ENCODE data around the gene DCP1A. TPM values are rescaled to one million over a fixed set of nuclear protein-coding genes. Genes with fewer than 3 reads are reported as not detected.
A peak's percentile ranks its signal among the peaks of the same experiment; 100 is the strongest.
"Not testable (repeated sequence)": the region's sequence is repeated elsewhere in the genome, so short reads cannot be mapped to it uniquely, and the experiment has no call there.

The DCP1A gene
- total RNA-seq, 4 donors from 2014 or later: 20.7 to 37.4 (median 27.1) TPM

DNA sequence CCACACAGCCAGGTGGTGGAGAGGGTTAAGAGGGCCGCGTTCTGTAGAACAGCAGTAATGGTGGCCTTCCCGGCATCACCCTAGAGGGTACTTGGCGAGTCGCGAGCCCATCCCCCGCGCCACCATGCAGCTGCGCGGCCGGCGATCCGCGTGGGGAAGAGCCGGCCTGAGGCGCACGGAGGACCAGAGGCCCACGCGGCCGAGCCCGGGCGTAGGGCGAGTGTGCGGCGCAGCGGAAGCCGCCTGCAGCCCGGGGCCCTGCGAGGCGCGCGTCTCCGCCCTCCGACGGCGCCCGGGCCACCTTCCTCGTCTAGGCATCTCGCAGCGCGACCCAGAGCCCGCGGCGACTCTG is 91.9 kb downstream of the DCP1A start:
- WGBS, 2 donors (ENCODE audit: low coverage in 1 of 2): 0% methylated on average over 7 of the region's 44 CpGs; no CpG with 5 or more reads in 1 of the 2 donors

DNA sequence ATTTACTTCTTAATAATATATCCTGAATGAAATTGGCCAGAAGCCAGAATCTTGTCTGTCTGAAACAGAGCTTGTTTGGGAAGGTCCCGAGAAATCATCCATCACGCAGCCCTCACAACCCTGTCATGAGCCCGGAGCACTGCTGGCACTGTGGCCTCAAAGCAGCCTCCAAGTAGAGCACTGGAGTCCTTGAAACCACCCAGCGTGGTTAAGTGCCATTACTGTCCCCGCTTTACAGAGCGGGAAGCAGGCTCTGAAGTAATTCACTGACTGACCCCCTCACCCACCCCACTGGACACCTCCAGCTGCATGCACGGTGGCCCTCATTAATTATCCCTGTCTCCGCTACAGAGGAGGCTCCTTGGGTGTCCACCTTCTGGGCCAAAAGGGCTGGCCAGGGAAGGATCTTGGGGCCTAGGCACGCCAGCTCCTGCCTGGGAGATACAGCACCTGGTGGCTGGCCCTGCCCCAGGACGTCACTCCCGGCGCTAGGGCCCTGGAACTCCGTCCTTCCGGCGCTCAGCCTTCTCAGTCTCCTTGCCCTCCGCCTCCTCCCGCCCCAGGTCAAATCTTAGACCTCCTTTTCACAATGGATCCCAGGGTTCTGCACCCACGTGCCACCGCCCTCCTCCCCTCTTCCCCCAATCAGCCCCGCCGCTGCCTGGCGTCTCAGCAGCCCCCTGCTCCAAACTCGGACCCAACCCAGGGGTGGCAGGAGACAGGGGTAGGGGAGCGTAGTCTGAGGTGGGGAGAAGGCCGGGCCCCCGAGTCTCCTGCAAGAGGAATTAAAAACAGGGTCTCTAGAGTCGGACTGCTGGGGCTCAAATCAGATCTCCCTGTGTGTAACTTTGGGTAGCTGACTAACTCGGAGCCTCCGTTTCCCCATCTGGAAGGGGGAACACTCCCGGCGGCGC is 92.6 kb downstream of the DCP1A start:
- Histone ChIP-seq H3K4me1 (peaks cover 0 to 56% (median 33%) of the 10 kb centered on the region in 3 donors), H3K4me3 (peak overlapping the region; percentile 72 to 99), H3K27me3 (no peaks in the 10 kb centered on the region), H3K27ac (peak overlapping the region; percentile 51 to 95 (median 92)), H3K9me3 (no peaks in the 10 kb centered on the region), H3K36me3 (no peaks in the 10 kb centered on the region)
- TF ChIP-seq, protein P1, sequence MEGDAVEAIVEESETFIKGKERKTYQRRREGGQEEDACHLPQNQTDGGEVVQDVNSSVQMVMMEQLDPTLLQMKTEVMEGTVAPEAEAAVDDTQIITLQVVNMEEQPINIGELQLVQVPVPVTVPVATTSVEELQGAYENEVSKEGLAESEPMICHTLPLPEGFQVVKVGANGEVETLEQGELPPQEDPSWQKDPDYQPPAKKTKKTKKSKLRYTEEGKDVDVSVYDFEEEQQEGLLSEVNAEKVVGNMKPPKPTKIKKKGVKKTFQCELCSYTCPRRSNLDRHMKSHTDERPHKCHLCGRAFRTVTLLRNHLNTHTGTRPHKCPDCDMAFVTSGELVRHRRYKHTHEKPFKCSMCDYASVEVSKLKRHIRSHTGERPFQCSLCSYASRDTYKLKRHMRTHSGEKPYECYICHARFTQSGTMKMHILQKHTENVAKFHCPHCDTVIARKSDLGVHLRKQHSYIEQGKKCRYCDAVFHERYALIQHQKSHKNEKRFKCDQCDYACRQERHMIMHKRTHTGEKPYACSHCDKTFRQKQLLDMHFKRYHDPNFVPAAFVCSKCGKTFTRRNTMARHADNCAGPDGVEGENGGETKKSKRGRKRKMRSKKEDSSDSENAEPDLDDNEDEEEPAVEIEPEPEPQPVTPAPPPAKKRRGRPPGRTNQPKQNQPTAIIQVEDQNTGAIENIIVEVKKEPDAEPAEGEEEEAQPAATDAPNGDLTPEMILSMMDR (IDR thresholded peaks at IDR 0.05): no peak
- no peak for TF ChIP-seq EP300 (IDR thresholded peaks at IDR 0.05)
- TF ChIP-seq POLR2A (IDR thresholded peaks at IDR 0.05): no peak
- TF ChIP-seq POLR2AphosphoS5 (IDR thresholded peaks at IDR 0.05): no peak
- WGBS, 2 donors (ENCODE audit: low coverage in 1 of 2): no CpG with 5 or more reads among the region's 32 CpGs
- peak; percentile 52 for ATAC-seq

More for the DNA sequence above, 91.9 kb downstream of the DCP1A start:
- Histone ChIP-seq H3K4me1 (peaks cover 0 to 49% (median 29%) of the 10 kb centered on the region in 3 donors), H3K9me3 (no peaks in the 10 kb centered on the region), H3K36me3 (no peaks in the 10 kb centered on the region), H3K27me3 (no peaks in the 10 kb centered on the region), H3K27ac (peak overlapping the region; percentile 51 to 95 (median 92)), H3K4me3 (peak overlapping the region; percentile 72 to 99)
- peak; percentile 44 for ATAC-seq
- TF ChIP-seq EP300 (IDR thresholded peaks at IDR 0.05): no peak
- no peak for TF ChIP-seq POLR2AphosphoS5 (IDR thresholded peaks at IDR 0.05)

DNA sequence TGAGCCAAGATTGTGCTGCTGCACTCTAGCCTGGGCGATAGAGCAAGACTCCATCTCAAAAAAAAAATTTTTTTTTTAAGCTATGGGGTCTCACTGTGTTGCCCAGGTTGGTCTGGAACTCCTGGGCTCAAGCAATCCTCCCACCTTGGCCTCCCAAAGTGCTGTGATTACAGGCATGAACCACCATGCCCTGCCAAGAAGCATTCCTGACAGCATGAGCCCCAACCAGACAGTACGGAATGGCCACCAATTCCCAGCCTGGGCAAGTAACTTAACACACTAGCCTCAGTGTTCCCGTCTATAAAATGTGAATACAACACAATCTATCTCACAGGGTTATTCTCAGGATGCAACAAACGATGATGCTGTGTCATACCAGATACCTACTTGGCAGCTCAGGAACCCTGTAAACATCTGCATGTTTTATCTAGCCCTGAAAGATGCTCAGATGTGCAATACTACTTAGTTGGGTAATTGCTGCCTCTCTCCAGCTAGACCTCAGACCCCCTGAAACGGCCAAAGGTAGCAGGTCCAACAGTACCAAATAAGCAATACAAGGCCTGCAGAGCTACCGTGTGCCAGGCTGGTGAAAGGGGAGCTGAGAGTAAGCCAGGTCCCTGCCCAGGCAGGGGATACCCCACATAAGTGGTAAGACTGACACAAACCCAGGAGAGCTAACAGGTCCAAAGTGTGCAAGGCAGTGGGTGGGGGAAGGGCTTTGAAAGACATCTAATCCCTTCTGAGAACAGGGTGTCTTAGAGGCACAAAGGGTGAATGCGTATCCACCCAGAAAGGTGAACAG is 93.4 kb downstream of the DCP1A start:
- Histone ChIP-seq H3K4me3 (peak overlapping the region; percentile 72 to 99), H3K9me3 (no peaks in the 10 kb centered on the region), H3K4me1 (peaks cover 0 to 64% (median 33%) of the 10 kb centered on the region in 3 donors), H3K27ac (peak overlapping the region in 3 of 4 donors; percentile 91 to 95 (median 92)), H3K27me3 (no peaks in the 10 kb centered on the region), H3K36me3 (no peaks in the 10 kb centered on the region)
- 21 to 58% methylated on average over 2 to 6 of the region's 7 CpGs for WGBS, 2 donors (ENCODE audit: low coverage in 1 of 2)
- no peak for ATAC-seq
- TF ChIP-seq, protein P1 (IDR thresholded peaks at IDR 0.05): no peak
- TF ChIP-seq POLR2A (IDR thresholded peaks at IDR 0.05): no peak
- TF ChIP-seq POLR2AphosphoS5 (IDR thresholded peaks at IDR 0.05): no peak
- TF ChIP-seq EP300 (IDR thresholded peaks at IDR 0.05): no peak

DNA sequence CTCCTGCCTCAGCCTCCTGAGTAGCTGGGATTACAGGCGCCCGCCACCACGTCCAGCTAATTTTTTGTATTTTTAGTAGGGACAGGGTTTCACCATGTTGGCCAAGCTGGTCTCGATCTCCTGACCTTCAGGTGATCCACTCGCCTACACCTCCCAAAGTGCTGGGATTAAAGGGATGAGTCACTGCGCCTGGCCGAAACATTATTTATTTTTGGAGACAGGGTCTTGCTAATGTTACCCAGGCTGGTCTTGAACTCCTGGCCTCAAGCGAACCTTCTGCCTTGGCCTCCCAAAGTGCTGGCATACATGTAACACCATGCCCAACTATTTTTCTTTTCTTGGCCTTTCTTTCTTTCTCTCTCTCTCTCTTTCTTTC is 94.4 kb downstream of the DCP1A start:
- not testable (repeated sequence) for H3K27me3 ChIP-seq, H3K9me3 ChIP-seq, H3K36me3 ChIP-seq, ATAC-seq
- 64 to 78% methylated on average over 4 to 8 of the region's 8 CpGs for WGBS, 2 donors (ENCODE audit: low coverage in 1 of 2)
- H3K4me1 ChIP-seq: peaks cover 0 to 74% (median 33%) of the 10 kb centered on the region in 3 donors
- H3K27ac ChIP-seq: peak overlapping the region in 3 of 4 donors; percentile 32 to 92 (median 91)
- peak overlapping the region in 1 of 2 donors; percentile 99 for H3K4me3 ChIP-seq

DNA sequence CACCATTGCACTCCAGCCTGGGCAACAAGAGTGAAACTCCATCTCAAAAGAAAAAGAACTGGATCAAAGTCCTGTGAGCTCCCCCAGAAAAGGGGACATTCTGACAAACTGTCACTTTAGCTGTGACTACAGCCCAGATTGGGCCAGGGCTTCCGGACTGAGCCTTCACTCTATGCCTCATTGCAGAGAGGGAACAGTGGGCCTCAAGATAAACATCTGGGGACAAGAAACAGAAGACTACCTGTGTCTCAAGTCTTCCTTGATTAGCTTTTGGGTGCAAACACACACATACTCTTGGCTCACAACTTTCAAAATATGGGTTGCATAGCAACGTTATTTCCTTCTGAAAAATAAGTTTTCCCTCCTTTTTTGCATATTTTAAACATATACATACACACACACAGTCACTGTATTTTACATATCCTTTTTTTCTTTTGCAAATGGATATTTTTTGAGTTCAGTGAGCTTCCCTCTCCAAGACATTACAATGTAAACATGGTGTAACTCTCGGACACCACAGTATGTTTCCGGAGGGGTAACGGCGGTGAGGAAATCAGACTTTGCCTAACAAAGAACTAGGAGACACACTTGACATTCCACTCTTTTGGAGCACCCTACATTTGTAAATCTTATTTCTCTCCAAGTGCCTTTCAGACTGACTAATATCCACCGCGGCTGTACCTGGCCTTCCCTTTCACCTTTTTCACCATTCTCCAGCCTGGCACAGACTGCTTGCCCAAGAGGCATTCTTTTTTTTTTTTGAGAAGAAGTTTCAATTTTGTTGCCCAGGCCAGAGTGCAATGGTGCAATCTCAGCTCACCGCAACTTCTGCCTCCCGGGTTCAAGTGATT is 95.0 kb downstream of the DCP1A start:
- Histone ChIP-seq H3K4me3 (peak overlapping the region in 1 of 2 donors; percentile 99), H3K27ac (peak overlapping the region in 3 of 4 donors; percentile 32 to 92 (median 91)), H3K36me3 (no peaks in the 10 kb centered on the region), H3K27me3 (no peaks in the 10 kb centered on the region), H3K9me3 (no peaks in the 10 kb centered on the region), H3K4me1 (peaks cover 0 to 80% (median 33%) of the 10 kb centered on the region in 3 donors)
- WGBS, 2 donors (ENCODE audit: low coverage in 1 of 2): 39 to 54% methylated on average over 8 to 10 of the region's 10 CpGs
- TF ChIP-seq POLR2A (IDR thresholded peaks at IDR 0.05) (no peak), EP300 (IDR thresholded peaks at IDR 0.05) (no peak), POLR2AphosphoS5 (IDR thresholded peaks at IDR 0.05) (no peak)
- TF ChIP-seq, protein P1 (IDR thresholded peaks at IDR 0.05): no peak
- no peak for ATAC-seq

Data from gastroesophageal sphincter (tissue), 4 donors.